ENCODE measurements around the gene IGF1R.

IGF1R gene

GRCh38 chr15:98729446-98730042 is 81.2 kb downstream of the IGF1R start:
- no peak for DNase-seq

DNA sequence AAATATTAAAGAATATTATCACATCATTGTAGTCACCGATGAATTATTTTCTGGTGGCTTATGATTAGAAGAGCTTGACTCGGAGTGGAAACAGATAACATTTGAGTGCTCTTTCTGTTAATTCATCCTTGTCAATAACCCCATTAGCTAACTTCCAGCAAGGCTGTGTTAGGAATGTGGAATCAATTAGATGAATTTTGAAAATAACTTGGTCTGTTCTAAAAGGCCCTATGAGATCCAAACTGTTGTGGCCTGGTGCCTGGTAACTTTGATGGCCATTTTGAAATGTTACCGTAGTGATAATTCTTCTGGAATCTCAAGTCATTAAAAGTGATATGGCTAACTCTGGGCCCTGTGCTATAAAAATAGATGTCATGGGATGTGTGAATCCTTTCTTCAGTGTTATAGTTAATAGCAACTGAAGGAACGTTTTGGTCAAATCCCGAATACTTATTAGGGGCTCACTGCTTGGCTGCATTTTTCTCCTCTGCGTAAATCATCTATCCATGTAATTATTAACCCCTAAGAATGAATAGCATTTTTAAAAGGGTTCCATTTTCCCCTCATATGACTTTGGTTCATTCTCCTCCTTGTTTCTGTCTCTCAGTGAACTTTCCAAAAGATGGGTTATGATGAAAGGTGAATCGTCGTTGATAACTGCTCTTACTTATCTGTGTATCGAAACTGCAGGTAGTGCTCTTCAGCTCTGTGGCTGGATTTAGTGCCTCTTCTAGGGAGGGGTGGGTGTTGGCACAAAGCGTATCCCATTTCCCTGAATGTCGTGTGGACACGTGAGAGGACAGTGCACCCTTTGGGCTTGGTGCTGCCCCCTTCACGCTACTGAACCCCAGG is 82.7 kb downstream of the IGF1R start:
- no peak for DNase-seq

GRCh38 chr15:98731712-98732450 is 83.5 kb downstream of the IGF1R start:
- DNase-seq, result no peak

DNA sequence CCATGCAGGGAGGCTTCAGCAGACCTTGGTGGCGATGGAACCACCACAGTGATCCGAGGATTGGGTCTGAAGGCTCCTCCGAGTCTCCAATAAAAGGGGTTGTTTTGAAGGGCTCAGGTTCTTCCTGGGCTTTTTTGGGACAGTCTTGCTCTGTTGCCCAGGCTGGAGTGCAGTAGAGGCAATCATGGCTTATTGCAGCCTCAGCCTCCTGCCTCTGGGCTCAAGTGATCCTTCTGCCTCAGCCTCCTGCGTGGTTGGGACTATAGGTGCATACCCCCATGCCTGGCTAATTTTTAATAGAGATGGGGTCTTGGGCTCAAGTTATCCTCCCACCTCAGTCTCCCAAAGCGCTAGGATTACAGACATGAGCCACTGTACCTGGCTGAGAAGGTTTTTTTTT is 84.8 kb downstream of the IGF1R start:
- DNase-seq, result no peak

DNA sequence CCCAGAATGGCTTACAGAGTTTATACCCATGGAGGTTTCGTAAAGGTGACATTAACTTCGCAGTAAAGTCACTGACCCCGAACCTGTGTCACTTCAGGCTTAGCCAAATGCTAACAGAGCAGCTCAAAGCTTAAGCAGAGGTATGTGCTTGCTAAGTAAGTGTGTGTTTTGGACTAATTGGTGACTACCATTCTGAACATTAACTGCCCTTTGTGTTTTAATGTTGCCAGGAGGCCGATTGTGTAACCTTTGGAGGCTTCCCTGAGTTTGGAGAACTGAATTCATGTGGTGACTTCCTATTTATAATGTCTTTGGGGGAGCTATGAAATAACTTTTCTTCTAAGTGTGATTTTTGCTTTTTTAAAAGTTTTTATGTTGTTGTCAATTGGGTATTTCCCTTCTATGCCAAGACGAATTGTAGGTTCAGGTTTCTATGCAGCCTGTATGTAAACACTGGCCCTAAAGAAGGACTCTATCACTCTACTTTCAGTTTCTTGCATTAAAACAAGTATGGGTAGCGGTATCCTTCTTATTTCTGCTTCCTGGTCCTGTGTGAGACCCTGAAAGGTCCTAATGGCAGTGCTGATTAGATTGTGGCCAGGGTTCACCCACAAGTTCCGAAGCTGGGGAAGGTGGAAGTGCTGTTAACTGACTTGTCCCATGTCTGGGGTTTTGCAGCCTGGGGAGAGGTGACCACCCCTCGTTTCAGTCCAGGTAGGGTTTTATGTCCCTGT is 86.3 kb downstream of the IGF1R start:
- DNase-seq, result no peak

- no peak for DNase-seq
Measured at GRCh38 chr15:98735304-98735703, 87.0 kb downstream of the IGF1R start.

GRCh38 chr15:98735895-98736617 is 87.7 kb downstream of the IGF1R start:
- DNase-seq, result no peak

GRCh38 chr15:98737159-98737558 is 88.8 kb downstream of the IGF1R start:
- no peak for DNase-seq

GRCh38 chr15:98737721-98738120 is 89.4 kb downstream of the IGF1R start:
- no peak for DNase-seq

GRCh38 chr15:98738689-98739401 is 90.5 kb downstream of the IGF1R start:
- no peak for DNase-seq

DNA sequence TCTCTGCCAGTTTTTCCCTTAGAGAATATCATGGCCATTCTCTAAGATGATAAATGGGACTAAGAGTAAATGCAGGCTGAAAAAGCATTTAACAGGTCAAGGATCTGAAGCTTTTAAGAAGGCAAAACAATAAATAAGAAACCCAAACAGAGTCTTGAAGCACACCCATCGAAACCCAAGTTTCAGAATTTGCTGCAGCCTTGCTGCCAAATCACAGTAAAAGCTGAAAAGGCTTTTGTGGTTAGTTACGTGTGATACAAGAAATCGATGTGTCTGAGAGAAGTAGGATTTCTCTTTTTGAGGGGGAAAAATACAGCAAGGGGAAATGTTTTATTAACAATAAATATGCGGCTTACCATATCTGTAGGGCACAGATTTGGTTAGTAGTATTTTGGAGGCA is 92.0 kb downstream of the IGF1R start:
- no peak for DNase-seq

DNA sequence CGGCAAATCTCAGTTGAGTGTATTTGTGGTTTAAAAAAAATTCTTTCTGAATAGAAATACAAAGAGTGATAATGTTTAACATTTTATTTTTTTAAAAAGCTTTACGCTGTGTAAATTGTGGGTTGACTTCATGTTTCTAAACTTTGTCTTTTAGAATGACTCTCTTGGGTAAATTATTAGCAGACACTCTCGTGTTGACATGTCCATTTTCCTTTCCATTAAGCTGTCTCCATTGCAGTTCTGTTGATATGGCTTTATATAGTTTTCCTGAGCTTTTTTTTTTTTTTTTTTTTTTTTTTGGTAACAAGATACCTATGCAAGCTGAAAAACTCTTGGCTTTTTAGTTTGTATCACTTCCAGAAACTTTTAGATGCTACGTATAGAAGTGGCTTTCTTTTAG is 92.6 kb downstream of the IGF1R start:
- DNase-seq, result no peak

GRCh38 chr15:98743177-98743576 is 94.8 kb downstream of the IGF1R start:
- DNase-seq, result no peak

- DNase-seq, result no peak
Measured at GRCh38 chr15:98744506-98744905, 96.2 kb downstream of the IGF1R start.

- no peak for DNase-seq
Measured at GRCh38 chr15:98745179-98745578, 96.8 kb downstream of the IGF1R start.

DNA sequence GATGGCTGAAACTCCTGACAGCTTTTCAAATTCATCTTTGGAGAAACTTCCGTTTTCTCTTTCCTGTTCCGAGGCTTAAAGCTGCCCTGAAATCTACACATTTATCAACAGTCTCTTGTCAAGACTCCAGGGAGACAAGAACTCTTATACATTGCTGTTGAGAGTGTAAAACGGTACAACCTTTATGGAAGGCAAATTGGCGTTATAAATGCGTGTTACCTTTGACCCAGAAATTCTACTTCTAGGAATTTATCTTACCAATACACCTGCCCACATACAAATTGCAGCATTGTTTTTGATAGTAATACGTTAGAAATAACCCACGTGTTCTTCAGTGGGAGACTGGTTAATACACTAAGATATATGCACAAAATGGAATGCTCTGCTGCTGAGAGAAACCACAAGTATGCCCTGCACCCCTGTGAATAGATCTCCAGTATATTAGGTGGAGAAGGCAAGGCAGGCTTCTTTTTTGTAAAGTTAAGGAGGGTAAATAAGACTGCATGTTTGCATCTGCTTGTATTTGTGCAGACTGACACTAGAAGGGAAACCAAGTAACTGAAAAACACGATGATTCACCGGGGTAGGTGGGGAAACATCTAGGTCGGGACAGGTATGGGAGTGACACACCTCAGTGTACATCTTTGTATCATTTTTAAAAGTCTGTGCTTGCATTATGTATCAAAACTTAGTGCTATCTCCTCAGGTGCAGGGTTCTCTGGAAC is 97.5 kb downstream of the IGF1R start:
- DNase-seq, result no peak

- no peak for DNase-seq
Measured at GRCh38 chr15:98746375-98747155, 98.2 kb downstream of the IGF1R start.

GRCh38 chr15:98751767-98752166 is 103.4 kb downstream of the IGF1R start:
- DNase-seq, result no peak

DNA sequence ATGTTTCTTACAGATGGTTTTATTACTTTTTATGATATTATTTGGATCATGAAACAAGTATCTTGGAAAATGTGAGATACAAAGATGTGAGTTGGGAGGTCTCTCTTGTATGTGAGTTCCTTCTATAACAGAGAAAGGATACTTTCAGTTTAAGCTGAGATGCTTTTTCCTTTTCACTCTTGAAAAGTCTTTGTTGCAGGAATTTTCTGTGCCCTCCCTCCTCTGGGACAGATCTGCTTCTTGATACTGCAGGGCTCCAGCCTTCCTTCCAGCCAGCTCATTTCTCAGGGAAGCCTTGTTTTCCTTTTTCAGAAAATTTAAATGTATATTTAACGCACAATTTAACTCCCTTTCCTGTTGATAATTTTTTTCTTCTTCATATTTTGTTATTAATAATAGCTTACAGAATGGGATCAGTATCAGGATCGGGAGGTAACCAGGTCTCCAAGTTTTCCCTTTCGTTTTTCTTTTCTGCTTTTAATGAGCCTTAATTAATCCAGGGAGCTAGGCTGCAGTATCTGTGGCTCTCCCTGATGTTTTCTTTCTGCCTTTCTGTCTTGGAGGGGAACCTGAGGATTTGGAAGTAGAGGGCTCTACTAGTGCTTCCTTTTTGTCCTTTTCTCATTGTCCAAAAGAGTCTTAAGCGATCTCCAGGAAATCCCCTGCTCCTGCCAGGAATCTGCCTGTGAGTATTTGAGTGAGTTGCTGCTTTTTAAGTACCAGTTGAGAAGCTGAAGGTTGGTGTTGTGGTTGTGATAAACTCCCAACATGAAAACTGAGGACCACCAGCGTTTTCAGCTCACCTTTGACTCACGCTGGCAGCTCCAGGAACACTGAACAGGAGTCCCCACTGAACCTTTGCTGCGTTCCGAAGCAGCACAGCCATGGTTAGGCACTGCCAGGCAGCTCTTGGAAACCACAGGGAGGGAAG is 105.7 kb downstream of the IGF1R start:
- no peak for DNase-seq

Data from NCI-H1092 (cell line).